GM23338 (cell line): Measurements from ENCODE around the gene TNFRSF19.

ENCODE experiments used
- CREB1 ChIP-seq: fragments of 250-450 bp; sonication (Bioruptor Pico); IDR thresholded peaks from 2 replicates; pipeline ENCODE4 v1.5.0; 2020; ENCODE audit warnings: low read depth, mild to moderate bottlenecking, moderate library complexity
- CTCF ChIP-seq, 2 experiments: fragments of 200-600 bp in 1 of 2; sonication (generic) in 1 of 2; conservative IDR thresholded peaks; 2 replicates each; pipeline versions ENCODE4 v1.5.1 to v1.6.1; 2016 to 2017; ENCODE audit warnings: antibody characterized with exemption in 2 of 2, low read depth in 2 of 2, mild to moderate bottlenecking in 2 of 2, moderate library complexity in 1 of 2
- ETS1 ChIP-seq: IDR thresholded peaks from 2 replicates; pipeline ENCODE4 v1.6.1; 2016; ENCODE audit warnings: antibody characterized with exemption
- EZH2 ChIP-seq: fragments of 200-600 bp; sonication (generic); IDR thresholded peaks from one replicate; pipeline ENCODE4 v1.8.0; 2017; ENCODE audit warnings: antibody characterized with exemption, mild to moderate bottlenecking, low read depth; ENCODE audit not compliant: unreplicated experiment
- EZH2phosphoT487 ChIP-seq: fragments of 200-600 bp; sonication (generic); IDR thresholded peaks from one replicate; pipeline ENCODE4 v1.8.1; 2018; ENCODE audit warnings: antibody characterized with exemption; ENCODE audit not compliant: unreplicated experiment
- JUNB ChIP-seq: IDR thresholded peaks from one replicate; pipeline ENCODE4 v1.6.1; 2016; ENCODE audit warnings: antibody characterized with exemption; ENCODE audit not compliant: unreplicated experiment
- NANOG ChIP-seq: IDR thresholded peaks from 2 replicates; pipeline ENCODE4 v1.6.1; 2016; ENCODE audit warnings: antibody characterized with exemption, borderline replicate concordance
- POLR2AphosphoS5 ChIP-seq: IDR thresholded peaks from 2 replicates; pipeline ENCODE4 v1.6.1; 2016; ENCODE audit warnings: antibody characterized with exemption, low read depth
- STAT1 ChIP-seq: IDR thresholded peaks from one replicate; pipeline ENCODE4 v1.6.1; 2016; ENCODE audit warnings: antibody characterized with exemption; ENCODE audit not compliant: unreplicated experiment
- ZNF114 ChIP-seq: fragments of 250-450 bp; sonication (Bioruptor Pico); IDR thresholded peaks from 2 replicates; pipeline ENCODE4 v1.5.0; 2020; ENCODE audit warnings: mild to moderate bottlenecking, moderate library complexity
- TF ChIP-seq, protein P1 (sequence below): IDR thresholded peaks from one replicate; pipeline ENCODE4 v1.6.1; 2018; ENCODE audit warnings: antibody characterized with exemption; ENCODE audit not compliant: unreplicated experiment

DNA sequence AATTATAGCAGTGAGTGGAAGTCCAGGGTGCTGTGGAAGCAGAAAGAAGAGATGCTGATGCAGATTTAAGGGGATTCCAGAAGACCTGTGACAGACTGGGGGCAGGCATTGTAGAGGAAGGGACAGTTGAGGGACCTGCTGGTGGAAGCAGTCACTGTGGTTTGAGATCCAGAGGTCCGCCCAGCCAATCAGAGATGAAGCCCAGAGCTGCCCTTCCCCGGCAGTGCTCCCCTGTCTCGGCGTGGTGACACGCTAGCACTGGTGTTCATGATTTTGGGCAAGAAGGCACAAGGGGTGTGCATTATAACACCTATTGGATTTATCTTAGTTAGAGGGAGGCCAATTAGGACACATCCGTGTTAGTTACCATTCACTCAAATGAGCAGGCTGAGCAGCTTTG is 16.1 kb downstream of the TNFRSF19 start:
- no peak for TF ChIP-seq POLR2AphosphoS5
- TF ChIP-seq EZH2: no peak
- TF ChIP-seq ZNF114 (CRISPR knock-in tag): no peak
- TF ChIP-seq, protein P1, sequence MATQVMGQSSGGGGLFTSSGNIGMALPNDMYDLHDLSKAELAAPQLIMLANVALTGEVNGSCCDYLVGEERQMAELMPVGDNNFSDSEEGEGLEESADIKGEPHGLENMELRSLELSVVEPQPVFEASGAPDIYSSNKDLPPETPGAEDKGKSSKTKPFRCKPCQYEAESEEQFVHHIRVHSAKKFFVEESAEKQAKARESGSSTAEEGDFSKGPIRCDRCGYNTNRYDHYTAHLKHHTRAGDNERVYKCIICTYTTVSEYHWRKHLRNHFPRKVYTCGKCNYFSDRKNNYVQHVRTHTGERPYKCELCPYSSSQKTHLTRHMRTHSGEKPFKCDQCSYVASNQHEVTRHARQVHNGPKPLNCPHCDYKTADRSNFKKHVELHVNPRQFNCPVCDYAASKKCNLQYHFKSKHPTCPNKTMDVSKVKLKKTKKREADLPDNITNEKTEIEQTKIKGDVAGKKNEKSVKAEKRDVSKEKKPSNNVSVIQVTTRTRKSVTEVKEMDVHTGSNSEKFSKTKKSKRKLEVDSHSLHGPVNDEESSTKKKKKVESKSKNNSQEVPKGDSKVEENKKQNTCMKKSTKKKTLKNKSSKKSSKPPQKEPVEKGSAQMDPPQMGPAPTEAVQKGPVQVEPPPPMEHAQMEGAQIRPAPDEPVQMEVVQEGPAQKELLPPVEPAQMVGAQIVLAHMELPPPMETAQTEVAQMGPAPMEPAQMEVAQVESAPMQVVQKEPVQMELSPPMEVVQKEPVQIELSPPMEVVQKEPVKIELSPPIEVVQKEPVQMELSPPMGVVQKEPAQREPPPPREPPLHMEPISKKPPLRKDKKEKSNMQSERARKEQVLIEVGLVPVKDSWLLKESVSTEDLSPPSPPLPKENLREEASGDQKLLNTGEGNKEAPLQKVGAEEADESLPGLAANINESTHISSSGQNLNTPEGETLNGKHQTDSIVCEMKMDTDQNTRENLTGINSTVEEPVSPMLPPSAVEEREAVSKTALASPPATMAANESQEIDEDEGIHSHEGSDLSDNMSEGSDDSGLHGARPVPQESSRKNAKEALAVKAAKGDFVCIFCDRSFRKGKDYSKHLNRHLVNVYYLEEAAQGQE: no peak
- no peak for TF ChIP-seq CTCF (conservative IDR thresholded peaks at IDR 0.05; ENCODE audit: low read depth in 2 of 2)
- TF ChIP-seq JUNB: no peak
- no peak for TF ChIP-seq EZH2phosphoT487
- no peak for TF ChIP-seq STAT1
- no peak for TF ChIP-seq CREB1 (CRISPR knock-in tag)
- no peak for TF ChIP-seq ETS1
- TF ChIP-seq NANOG: no peak
